Measurements from ENCODE around the gene UBXN1.
A peak's percentile ranks its signal among the peaks of the same experiment; 100 is the strongest.

The UBXN1 gene

DNA sequence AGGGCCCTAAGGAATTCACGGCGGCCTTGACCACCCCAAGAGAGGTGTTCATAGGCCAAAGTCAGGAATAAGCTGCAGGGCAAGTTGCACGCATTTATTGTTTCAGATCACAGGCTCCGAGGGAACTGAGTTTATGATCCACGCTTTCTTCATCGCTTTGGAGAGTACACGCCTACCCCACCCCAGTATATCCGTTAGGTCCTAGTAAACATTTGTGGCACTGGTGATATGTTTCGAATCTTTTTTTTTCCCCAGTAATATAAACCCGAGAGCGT, 33.3 kb downstream of the UBXN1 start:
- TF ChIP-seq, protein P1, sequence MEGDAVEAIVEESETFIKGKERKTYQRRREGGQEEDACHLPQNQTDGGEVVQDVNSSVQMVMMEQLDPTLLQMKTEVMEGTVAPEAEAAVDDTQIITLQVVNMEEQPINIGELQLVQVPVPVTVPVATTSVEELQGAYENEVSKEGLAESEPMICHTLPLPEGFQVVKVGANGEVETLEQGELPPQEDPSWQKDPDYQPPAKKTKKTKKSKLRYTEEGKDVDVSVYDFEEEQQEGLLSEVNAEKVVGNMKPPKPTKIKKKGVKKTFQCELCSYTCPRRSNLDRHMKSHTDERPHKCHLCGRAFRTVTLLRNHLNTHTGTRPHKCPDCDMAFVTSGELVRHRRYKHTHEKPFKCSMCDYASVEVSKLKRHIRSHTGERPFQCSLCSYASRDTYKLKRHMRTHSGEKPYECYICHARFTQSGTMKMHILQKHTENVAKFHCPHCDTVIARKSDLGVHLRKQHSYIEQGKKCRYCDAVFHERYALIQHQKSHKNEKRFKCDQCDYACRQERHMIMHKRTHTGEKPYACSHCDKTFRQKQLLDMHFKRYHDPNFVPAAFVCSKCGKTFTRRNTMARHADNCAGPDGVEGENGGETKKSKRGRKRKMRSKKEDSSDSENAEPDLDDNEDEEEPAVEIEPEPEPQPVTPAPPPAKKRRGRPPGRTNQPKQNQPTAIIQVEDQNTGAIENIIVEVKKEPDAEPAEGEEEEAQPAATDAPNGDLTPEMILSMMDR (IDR thresholded peaks at IDR 0.05; ENCODE audit: insufficient read depth, low read depth, low read length, missing control alignments), result no peak
- DNase-seq (ENCODE audit: low read depth), result no peak
- H3K4me3 ChIP-seq (ENCODE audit: low read depth, low read length), result peak overlapping the region; percentile 98

DNA sequence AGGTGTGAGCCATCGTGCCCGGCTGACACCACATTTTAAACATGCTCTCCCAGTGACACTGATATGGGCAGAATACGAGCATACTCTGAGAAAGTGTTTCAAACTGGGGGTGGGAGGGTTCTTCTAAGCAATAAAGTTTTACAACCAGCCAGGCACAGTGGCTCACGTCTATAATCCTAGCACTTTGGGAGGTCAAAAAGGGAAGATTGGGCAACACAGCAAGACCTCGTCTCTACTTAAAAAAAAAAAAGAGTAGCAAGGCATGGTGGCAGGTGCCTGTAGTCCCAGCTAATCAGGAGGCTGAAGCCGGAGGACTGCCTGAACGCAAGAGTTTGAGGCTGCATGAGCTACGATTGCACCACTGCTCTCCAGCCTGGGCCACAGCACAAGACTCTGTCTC, 34.7 kb downstream of the UBXN1 start:
- no peak for DNase-seq (ENCODE audit: low read depth)
- H3K4me3 ChIP-seq (ENCODE audit: low read depth, low read length), result no peak overlapping the region
- TF ChIP-seq, protein P1 (IDR thresholded peaks at IDR 0.05; ENCODE audit: insufficient read depth, low read depth, low read length, missing control alignments), result no peak

DNA sequence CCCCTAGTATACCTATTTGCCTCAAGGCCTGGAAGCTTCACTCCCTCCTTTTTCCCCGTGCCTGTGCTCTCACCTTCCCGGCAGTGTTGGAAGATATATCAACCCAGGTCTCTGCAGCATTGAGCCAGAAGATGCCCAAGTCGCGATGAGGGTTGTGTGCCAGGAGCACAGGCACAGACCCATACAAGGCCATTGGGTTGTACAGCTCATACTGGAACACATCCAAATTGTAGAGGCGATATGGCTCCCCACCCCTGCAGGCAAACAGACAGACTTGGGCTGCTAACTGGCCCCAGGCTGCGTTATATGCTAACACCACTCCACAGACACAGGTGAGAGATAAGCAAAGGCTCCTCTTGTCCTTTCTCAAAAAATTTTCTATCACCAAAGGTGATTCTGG, 46.4 kb downstream of the UBXN1 start:
- H3K4me3 ChIP-seq (ENCODE audit: low read depth, low read length), result no peak overlapping the region
- DNase-seq (ENCODE audit: low read depth), result no peak
- TF ChIP-seq, protein P1 (IDR thresholded peaks at IDR 0.05; ENCODE audit: insufficient read depth, low read depth, low read length, missing control alignments), result no peak

GRCh38 chr11:62627713-62628112, 51.2 kb downstream of the UBXN1 start:
- no peak overlapping the region for H3K4me3 ChIP-seq (ENCODE audit: low read depth, low read length)
- TF ChIP-seq, protein P1 (IDR thresholded peaks at IDR 0.05; ENCODE audit: insufficient read depth, low read depth, low read length, missing control alignments), result no peak
- no peak for DNase-seq (ENCODE audit: low read depth)
